Activated naive CD4-positive, alpha-beta T cell treated with anti-CD3 and anti-CD28 coated beads, Interleukin-2, amount 50 U/mL, for 24 hours (primary cell): ENCODE data around the gene PNN.
"Not testable (repeated sequence)": the region's sequence is repeated elsewhere in the genome, so short reads cannot be mapped to it uniquely, and the experiment has no call there.

Experiments
- H3K27ac Mint-ChIP-seq: one replicate; pipeline ENCODE4 v1.8.0; 2021; ENCODE audit warnings: mild to moderate bottlenecking, mixed read lengths
- H3K27me3 Mint-ChIP-seq: one replicate; pipeline ENCODE4 v1.8.0; 2021; ENCODE audit warnings: mixed read lengths
- H3K36me3 Mint-ChIP-seq: one replicate; pipeline ENCODE4 v1.8.0; 2021; ENCODE audit warnings: mixed read lengths
- H3K4me1 Mint-ChIP-seq: one replicate; pipeline ENCODE4 v1.8.0; 2021; ENCODE audit warnings: mixed read lengths
- H3K4me3 Mint-ChIP-seq: one replicate; pipeline ENCODE4 v1.8.0; 2021; ENCODE audit warnings: mild to moderate bottlenecking, mixed read lengths
- H3K9me3 Mint-ChIP-seq: one replicate; pipeline ENCODE4 v1.8.0; 2021; ENCODE audit warnings: mixed read lengths

Gene PNN

GRCh38 chr14:39174560-39175444 lies at the start of gene PNN:
Gene PNN, plus strand, starts transcription at chr14:39175254. Its CDS starts 26 bp downstream, at chr14:39175280.
- no peaks in the 10 kb centered on the region for H3K9me3 Mint-ChIP-seq
- H3K27me3 Mint-ChIP-seq, result no peaks in the 10 kb centered on the region
- peaks cover 19% of the 10 kb centered on the region for H3K36me3 Mint-ChIP-seq
- H3K4me1 Mint-ChIP-seq, result peaks cover 41% of the 10 kb centered on the region
- H3K4me3 Mint-ChIP-seq, result peak within 1 kb of the TSS; percentile 99
- H3K27ac Mint-ChIP-seq, result peak within 1 kb of the TSS; percentile 99

GRCh38 chr14:39137835-39138234 lies 37.2 kb upstream of the PNN start:
- H3K36me3 Mint-ChIP-seq, H3K4me1 Mint-ChIP-seq, H3K9me3 Mint-ChIP-seq, H3K4me3 Mint-ChIP-seq, H3K27ac Mint-ChIP-seq, H3K27me3 Mint-ChIP-seq: not testable (repeated sequence)

- Mint-ChIP-seq H3K36me3 (peaks cover 11% of the 10 kb centered on the region), H3K4me1 (no peaks in the 10 kb centered on the region), H3K27me3 (no peaks in the 10 kb centered on the region), H3K27ac (peak overlapping the region; percentile 67), H3K4me3 (no peak overlapping the region), H3K9me3 (no peaks in the 10 kb centered on the region)
Measured at GRCh38 chr14:39138440-39138839, 36.6 kb upstream of the PNN start.

GRCh38 chr14:39140170-39140569 lies 34.9 kb upstream of the PNN start:
- Mint-ChIP-seq H3K36me3 (peaks cover 10% of the 10 kb centered on the region), H3K9me3 (no peaks in the 10 kb centered on the region), H3K4me3 (no peak overlapping the region), H3K4me1 (no peaks in the 10 kb centered on the region), H3K27me3 (no peaks in the 10 kb centered on the region), H3K27ac (no peak overlapping the region)

GRCh38 chr14:39141623-39142022 lies 33.4 kb upstream of the PNN start:
- H3K4me1 Mint-ChIP-seq, H3K4me3 Mint-ChIP-seq, H3K9me3 Mint-ChIP-seq, H3K27me3 Mint-ChIP-seq, H3K27ac Mint-ChIP-seq: not testable (repeated sequence)
- H3K36me3 Mint-ChIP-seq, result peaks cover 10% of the 10 kb centered on the region

GRCh38 chr14:39143226-39143625 lies 31.8 kb upstream of the PNN start:
- H3K27ac Mint-ChIP-seq, H3K4me3 Mint-ChIP-seq, H3K27me3 Mint-ChIP-seq, H3K9me3 Mint-ChIP-seq, H3K4me1 Mint-ChIP-seq: not testable (repeated sequence)
- H3K36me3 Mint-ChIP-seq, result peaks cover 20% of the 10 kb centered on the region

GRCh38 chr14:39145266-39145966 lies 29.6 kb upstream of the PNN start:
- no peak overlapping the region for H3K4me3 Mint-ChIP-seq
- no peaks in the 10 kb centered on the region for H3K9me3 Mint-ChIP-seq
- no peak overlapping the region for H3K27ac Mint-ChIP-seq
- peaks cover 28% of the 10 kb centered on the region for H3K36me3 Mint-ChIP-seq
- no peaks in the 10 kb centered on the region for H3K27me3 Mint-ChIP-seq
- no peaks in the 10 kb centered on the region for H3K4me1 Mint-ChIP-seq

- H3K27me3 Mint-ChIP-seq, result no peaks in the 10 kb centered on the region
- H3K27ac Mint-ChIP-seq, result no peak overlapping the region
- H3K9me3 Mint-ChIP-seq, result no peaks in the 10 kb centered on the region
- H3K36me3 Mint-ChIP-seq, result peaks cover 11% of the 10 kb centered on the region
- H3K4me3 Mint-ChIP-seq, result no peak overlapping the region
- H3K4me1 Mint-ChIP-seq, result no peaks in the 10 kb centered on the region
Measured at GRCh38 chr14:39154594-39155189, 20.4 kb upstream of the PNN start.

GRCh38 chr14:39157491-39157890 lies 17.6 kb upstream of the PNN start:
- H3K27me3 Mint-ChIP-seq, result no peaks in the 10 kb centered on the region
- H3K27ac Mint-ChIP-seq, result no peak overlapping the region
- H3K4me1 Mint-ChIP-seq, result peaks cover 16% of the 10 kb centered on the region
- no peak overlapping the region for H3K4me3 Mint-ChIP-seq
- H3K9me3 Mint-ChIP-seq, result no peaks in the 10 kb centered on the region
- H3K36me3 Mint-ChIP-seq, result peaks cover 14% of the 10 kb centered on the region

GRCh38 chr14:39158222-39158858 lies 16.7 kb upstream of the PNN start:
- Mint-ChIP-seq H3K4me1 (peaks cover 21% of the 10 kb centered on the region), H3K36me3 (peaks cover 19% of the 10 kb centered on the region), H3K9me3 (no peaks in the 10 kb centered on the region), H3K27ac (no peak overlapping the region), H3K27me3 (no peaks in the 10 kb centered on the region), H3K4me3 (no peak overlapping the region)

GRCh38 chr14:39160494-39160893 lies 14.6 kb upstream of the PNN start:
- Mint-ChIP-seq H3K9me3 (no peaks in the 10 kb centered on the region), H3K27me3 (no peaks in the 10 kb centered on the region), H3K36me3 (peaks cover 21% of the 10 kb centered on the region), H3K4me3 (no peak overlapping the region), H3K27ac (no peak overlapping the region), H3K4me1 (peaks cover 37% of the 10 kb centered on the region)

GRCh38 chr14:39167797-39168320 lies 7.2 kb upstream of the PNN start:
- Mint-ChIP-seq H3K4me1 (peaks cover 55% of the 10 kb centered on the region), H3K27ac (peak overlapping the region; percentile 17)

GRCh38 chr14:39168591-39168990 lies 6.5 kb upstream of the PNN start:
- Mint-ChIP-seq H3K27me3 (no peaks in the 10 kb centered on the region), H3K4me3 (peak overlapping the region; percentile 86), H3K36me3 (peaks cover 13% of the 10 kb centered on the region), H3K27ac (peak overlapping the region; percentile 82), H3K4me1 (peaks cover 52% of the 10 kb centered on the region), H3K9me3 (no peaks in the 10 kb centered on the region)

More at GRCh38 chr14:39167797-39168320, 7.2 kb upstream of the PNN start:
- not testable (repeated sequence) for H3K9me3 Mint-ChIP-seq, H3K27me3 Mint-ChIP-seq
- Mint-ChIP-seq H3K36me3 (peaks cover 14% of the 10 kb centered on the region), H3K4me3 (peak overlapping the region; percentile 86)

- Mint-ChIP-seq H3K4me1 (peaks cover 53% of the 10 kb centered on the region), H3K9me3 (no peaks in the 10 kb centered on the region), H3K36me3 (peaks cover 10% of the 10 kb centered on the region)
Measured at GRCh38 chr14:39169541-39169900, 5.5 kb upstream of the PNN start.

GRCh38 chr14:39173198-39173597 lies 1.9 kb upstream of the PNN start:
- peak overlapping the region; percentile 36 for H3K27ac Mint-ChIP-seq
- H3K36me3 Mint-ChIP-seq, result peaks cover 18% of the 10 kb centered on the region
- H3K4me1 Mint-ChIP-seq, result peaks cover 43% of the 10 kb centered on the region
- no peak overlapping the region for H3K4me3 Mint-ChIP-seq
- no peaks in the 10 kb centered on the region for H3K27me3 Mint-ChIP-seq
- H3K9me3 Mint-ChIP-seq, result no peaks in the 10 kb centered on the region

More at GRCh38 chr14:39169541-39169900, 5.5 kb upstream of the PNN start:
- no peaks in the 10 kb centered on the region for H3K27me3 Mint-ChIP-seq
- H3K27ac Mint-ChIP-seq, result peak overlapping the region; percentile 100
- peak overlapping the region; percentile 88 for H3K4me3 Mint-ChIP-seq
